Measurements from ENCODE around the gene STAMBPL1.

STAMBPL1 gene

DNA sequence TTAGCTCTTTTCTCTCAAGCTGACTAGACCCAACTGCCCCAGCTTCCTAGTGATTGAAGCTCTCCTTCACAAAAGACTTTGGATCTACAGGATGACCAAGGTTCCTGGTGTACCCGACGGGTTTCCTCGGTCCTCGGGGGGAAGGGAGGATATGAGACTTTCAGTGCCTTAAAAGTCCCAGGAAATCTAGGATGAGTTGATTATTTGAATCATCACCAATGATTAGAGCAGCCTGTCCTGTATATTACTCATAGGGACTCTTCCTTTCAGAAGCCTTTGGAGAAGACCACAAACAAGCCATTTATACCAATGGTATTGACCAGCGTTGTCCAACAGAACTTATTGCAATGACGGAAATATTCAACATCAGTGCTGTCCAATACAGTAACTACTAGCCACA is 78.7 kb downstream of the STAMBPL1 start:
- no peak for DNase-seq

DNA sequence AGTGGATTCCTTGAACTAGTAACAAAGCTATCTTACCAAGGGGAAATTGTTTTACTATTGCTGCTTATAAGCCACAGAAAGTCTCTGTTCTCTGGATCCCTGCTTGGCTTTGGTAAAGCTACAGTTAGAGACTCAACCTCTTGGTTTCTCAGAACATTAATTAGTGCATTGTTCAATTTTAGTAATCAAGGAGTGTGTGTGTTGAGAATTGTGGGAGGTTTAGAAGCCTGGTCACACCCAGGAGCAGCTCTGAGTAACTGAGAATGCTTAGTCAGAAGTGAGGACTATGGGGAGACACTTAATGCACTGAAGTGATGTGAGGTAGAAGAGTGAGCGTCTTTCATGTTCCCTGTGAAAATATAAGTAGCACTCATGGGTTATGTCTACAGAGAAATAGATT is 80.8 kb downstream of the STAMBPL1 start:
- peak; percentile 26 for DNase-seq

DNA sequence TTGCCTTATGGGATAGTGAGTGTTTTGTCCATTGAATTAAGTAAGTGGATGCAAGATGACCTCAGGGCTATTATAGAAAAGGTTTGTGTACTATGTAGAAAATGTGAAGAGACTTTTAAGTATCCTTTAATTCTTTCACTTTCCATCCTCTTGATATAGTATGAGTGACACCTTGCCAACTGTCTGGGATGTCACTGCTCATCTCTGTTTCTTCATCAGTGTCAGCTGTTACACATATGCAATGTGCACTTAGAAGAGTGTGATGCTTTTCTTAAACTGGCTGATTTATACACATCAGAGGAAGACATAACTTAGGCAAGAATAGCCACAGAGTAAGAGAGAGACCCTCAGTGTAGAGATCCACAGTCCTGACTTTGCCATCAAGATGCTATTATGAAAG is 81.2 kb downstream of the STAMBPL1 start:
- no peak for DNase-seq

DNA sequence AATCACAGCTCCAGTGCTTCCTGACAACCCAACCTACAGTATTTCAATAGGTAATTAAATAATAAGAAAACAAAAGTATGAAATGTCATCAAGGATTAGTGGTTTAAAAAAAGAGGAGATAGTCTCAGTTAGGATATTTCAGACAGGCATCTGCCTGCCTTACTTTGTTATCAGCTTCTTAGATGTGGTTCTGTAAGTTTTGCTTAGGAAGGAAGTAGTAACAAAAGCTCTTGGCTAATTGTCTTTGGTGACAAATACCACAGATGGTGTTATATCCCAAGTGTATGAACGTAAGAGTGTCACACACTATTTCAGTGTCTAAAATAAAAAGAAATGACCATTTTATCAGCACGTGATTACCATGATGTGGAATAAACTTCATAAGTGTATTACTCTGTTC is 82.3 kb downstream of the STAMBPL1 start:
- no peak for DNase-seq

DNA sequence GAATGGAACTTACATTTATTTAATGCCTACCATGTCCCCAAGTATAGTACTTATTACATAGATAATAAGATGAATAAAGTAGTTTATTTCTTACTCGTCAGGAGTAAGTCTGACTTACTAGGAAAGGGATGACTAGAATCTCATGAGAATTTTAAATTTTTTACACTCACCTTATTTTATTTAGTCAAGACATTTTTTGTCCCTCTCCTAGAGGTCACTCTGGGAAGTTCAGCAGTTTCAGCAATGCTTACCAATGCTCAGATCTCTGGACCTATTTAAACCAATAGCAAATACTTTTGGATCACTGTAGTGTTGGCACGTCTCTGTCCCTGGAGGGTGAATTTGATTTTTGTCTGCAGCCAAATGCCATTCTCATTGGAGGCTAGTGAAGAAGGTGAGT is 83.3 kb downstream of the STAMBPL1 start:
- no peak for DNase-seq

DNA sequence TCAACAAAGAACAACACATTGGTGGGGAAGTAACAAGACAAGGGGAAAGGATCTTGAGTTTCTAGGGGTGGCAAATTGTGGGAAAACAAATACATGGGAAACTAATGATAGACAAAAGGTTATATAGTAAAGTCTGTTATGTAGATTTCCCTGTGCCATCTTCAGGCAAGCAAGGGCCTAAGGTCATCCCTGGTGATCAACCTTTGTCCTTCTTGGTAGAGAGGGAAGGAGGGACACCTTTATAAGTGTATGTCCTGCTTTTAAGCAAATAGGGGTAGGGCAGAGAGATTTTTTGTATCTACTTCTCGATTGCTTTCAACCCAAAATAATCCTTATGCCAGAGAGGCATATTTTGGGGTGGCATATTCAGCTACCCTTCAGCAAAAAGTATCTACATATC is 84.3 kb downstream of the STAMBPL1 start:
- no peak for DNase-seq

DNA sequence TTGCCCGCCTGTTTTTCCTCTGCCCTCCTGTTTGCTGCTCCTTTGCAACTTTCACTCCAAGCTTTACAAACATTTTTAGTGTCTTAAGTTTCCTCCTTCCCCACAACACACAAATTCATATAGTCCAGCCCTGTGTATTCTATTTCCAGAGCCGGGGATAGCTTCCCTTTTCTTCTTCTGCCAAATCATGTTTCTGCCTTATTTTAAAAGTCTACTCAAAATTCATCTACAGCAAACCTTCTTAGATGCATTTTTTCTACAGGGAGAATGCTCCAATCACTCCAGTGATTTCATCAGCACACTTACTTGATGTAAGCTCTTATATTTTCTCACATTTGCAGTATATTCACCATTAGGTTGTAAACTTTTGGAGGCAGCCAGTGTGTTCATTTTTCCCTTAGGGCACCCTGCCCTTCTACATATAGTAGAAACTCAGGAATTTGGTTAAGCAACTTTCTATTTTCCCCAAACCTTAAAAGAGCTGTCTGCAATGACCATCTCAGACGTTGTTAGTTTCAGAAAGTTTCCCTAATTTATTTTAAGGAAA is 84.9 kb downstream of the STAMBPL1 start:
- DNase-seq: no peak

DNA sequence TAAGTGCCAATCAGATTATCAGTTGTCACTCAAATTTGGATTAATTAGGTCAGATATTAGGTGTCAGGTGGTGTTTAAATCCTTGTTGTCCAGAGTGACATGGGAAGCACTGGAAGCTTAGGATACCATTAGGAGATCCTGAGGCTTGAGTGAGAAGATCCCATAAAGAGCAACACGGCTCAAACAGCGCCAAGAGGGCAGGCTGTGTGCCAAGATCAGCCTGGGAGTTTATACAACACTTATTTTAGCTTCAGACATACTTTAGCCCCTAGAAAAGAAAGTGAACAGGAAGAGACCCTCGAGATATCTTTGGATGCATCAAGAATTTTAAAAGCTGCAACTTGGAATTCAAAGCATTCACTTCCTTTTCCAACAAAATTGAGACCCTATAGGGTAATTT is 86.8 kb downstream of the STAMBPL1 start:
- no peak for DNase-seq

DNA sequence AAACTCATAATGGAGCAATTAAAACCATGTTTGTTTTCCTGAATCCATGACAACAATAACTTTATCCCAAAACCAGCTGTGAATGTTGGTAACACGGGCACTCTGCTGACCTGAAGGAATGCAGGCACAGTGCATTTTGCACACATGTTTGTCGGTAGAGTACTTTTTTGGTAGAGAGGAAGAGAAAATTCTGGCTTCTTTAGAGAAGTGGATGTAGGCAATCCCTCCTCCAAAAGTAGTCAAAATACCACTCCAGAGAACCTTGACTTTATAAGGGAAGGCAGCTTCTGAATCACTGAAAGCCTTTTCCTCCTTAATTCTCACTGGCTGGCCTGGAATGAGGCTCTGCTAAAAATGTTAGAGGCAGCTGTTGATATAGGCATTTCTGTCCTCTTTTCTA is 88.3 kb downstream of the STAMBPL1 start:
- DNase-seq: no peak

DNA sequence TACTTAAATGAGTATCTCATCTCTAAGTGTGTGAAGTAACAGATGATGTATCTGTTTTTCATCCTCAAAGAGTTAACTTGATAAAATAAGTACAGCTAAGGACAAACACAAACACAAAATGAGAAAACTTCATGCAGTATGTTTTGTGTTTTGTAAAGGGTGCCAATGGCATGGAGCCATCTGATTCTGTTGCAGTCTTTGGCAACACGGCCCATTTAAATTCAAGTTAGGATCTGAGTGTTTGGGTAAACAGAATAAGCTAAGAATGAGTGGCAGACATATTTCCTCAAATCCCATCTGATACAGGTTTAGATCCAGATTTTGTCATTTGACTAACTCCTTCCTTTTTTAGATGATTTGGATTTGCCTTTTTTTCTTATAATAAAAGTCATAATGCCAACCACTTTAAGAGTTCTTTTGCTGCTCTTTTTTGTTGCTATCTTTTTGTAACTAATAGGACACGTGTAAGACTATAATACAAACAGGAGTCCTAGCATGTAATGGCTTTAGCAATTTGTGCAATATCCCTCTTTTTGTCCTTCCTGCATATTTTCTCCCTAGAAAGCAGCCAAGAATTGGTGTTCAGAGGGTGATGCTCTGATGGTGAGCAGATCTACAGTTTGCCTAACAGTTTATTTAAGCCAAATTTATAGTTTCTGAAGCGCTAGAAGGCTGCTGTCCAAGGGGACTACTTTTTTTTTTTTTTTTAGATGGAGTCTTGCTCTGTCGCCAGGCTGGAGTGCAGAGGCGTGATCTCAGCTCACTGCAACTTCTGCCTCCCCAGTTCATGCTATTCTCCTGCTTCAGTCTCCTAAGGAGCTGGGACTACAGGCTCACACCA is 91.4 kb downstream of the STAMBPL1 start:
- DNase-seq: no peak
